ENCODE measurements around the gene MRAS. TPM values are rescaled to one million over a fixed set of nuclear protein-coding genes. Genes with fewer than 3 reads are reported as not detected.

Gene MRAS
- total and polyA plus RNA-seq, 2 of the 8 experiments (the other 6 are each of a cell fraction or from before 2014, with no cell fraction given) = 10.6 to 16.2 TPM

DNA sequence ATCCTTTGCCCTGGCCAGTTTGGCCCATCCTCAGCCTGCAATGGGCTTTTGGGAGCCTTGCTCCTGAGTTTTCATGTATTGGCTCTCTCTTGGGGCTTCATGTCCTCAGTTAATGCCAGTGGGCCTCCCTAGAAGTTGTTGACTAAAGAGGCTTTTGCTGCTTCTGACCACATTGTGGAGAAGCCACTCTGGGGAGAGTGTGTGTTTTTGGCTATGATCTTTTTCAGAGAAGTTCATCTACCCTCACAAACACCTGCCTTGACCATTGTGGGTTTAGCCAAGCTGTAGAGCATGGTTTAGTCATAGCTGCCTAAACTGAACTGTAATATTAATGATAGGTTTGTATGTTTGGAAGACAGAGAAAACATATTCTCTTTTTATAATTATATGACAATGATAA, 6.0 kb downstream of the MRAS start:
- Histone ChIP-seq H3K23me2 (ENCODE audit: low read depth, low read length) (no peaks in the 10 kb centered on the region), H2BK20ac (ENCODE audit: low read length) (no peak overlapping the region), H3K9ac (replicated peaks in 1 of 4; ENCODE audit: extremely low read depth in 1 of 4, low read depth in 3 of 4, low read length in 3 of 4) (no peak overlapping the region), H4K8ac (ENCODE audit: extremely low read depth, insufficient read depth, low read length) (no peak overlapping the region), H2AK5ac (ENCODE audit: low read depth, low read length) (no peak overlapping the region), H2BK120ac (replicated peaks; ENCODE audit: low read depth, low read length) (no peak overlapping the region), H3K18ac (ENCODE audit: extremely low read depth, low read length) (no peak overlapping the region), H3K4ac (replicated peaks; ENCODE audit: insufficient read length, low read depth, low read length) (no peak overlapping the region), H3K4me1 (replicated peaks in 1 of 4; ENCODE audit: control insufficient read depth in 3 of 4, insufficient read depth in 4 of 4, low read length in 3 of 4) (peaks cover 0 to 7% (median 4%) of the 10 kb centered on the region in 4 experiments; a peak in 4 of 7 replicates), H3K4me2 (ENCODE audit: insufficient read depth in 1 of 2, low read depth in 2 of 2, low read length in 2 of 2) (no peak overlapping the region), H2AFZ (ENCODE audit: low read length) (no peak overlapping the region), H3K56ac (replicated peaks; ENCODE audit: insufficient read length, low read depth, low read length) (no peak overlapping the region), H2BK15ac (ENCODE audit: low read length) (no peak overlapping the region), H3K36me3 (ENCODE audit: control insufficient read depth in 2 of 4, insufficient read depth in 4 of 4, low read length in 3 of 4) (0 out of 8 replicates have a peak, but pooled peaks cover 0 to 3% (median 0%) of the 10 kb centered on the region in 4 experiments), H3K4me3 (ENCODE audit: extremely low read depth in 1 of 4, insufficient read depth in 2 of 4, low read depth in 3 of 4, low read length in 4 of 4) (no peak overlapping the region), H3K27me3 (replicated peaks in 1 of 4; ENCODE audit: control insufficient read depth in 3 of 4, extremely low read depth in 1 of 4, insufficient read depth in 3 of 4, low read length in 3 of 4) (peaks cover 0 to 2% (median under 1%) of the 10 kb centered on the region in 4 experiments; a peak in 2 of 7 replicates), H2BK5ac (ENCODE audit: low read depth, low read length) (no peak overlapping the region), H4K5ac (ENCODE audit: insufficient read length, low read depth, low read length) (no peak overlapping the region), H3K9me3 (ENCODE audit: insufficient read depth in 2 of 2, low read depth in 1 of 2, low read length in 1 of 2) (no peaks in the 10 kb centered on the region), H3K14ac (ENCODE audit: insufficient read length) (no peak overlapping the region), H3K23ac (ENCODE audit: insufficient read length) (no peak overlapping the region), H2BK12ac (ENCODE audit: low read depth, low read length) (no peak overlapping the region), H4K20me1 (replicated peaks in 1 of 2; ENCODE audit: control insufficient read depth in 1 of 2, insufficient read depth in 2 of 2, low read length in 2 of 2) (peaks cover 0 to 2% of the 10 kb centered on the region in 2 experiments), H4K91ac (replicated peaks; ENCODE audit: insufficient read length, low read length) (no peak overlapping the region), H3K79me1 (ENCODE audit: low read depth, low read length) (no peaks in the 10 kb centered on the region; the same call in 1 of the 2 replicates), H3K27ac (ENCODE audit: low read depth, low read length) (no peak overlapping the region), H3K79me2 (ENCODE audit: control insufficient read depth in 1 of 2, insufficient read depth in 2 of 2, low read length in 2 of 2) (no peaks in the 10 kb centered on the region)
- TF ChIP-seq CHD1 (IDR thresholded peaks at IDR 0.05; ENCODE audit: low read depth, low read length) (no peak), NRF1 (IDR thresholded peaks at IDR 0.05; ENCODE audit: low read depth, low read length) (no peak), SP1 (IDR thresholded peaks at IDR 0.05; ENCODE audit: low read depth, low read length) (no peak), TCF12 (IDR thresholded peaks at IDR 0.05; ENCODE audit: low read depth, low read length) (no peak), CEBPB (IDR thresholded peaks at IDR 0.05; ENCODE audit: low read depth, low read length) (no peak), FOSL1 (IDR thresholded peaks at IDR 0.05; ENCODE audit: insufficient read depth, low read depth, low read length) (no peak)
- CTCF ChIA-PET (ENCODE audit: partially characterized antibody) = interaction anchor here (1.6 kb wide), 1 partner anchor 22 kb away, joined by 5 read pairs; no protein-coding TSS in a partner anchor
- DNase-seq (ENCODE audit: low read depth in 1 of 2, low spot score in 2 of 2) (no peak), FAIRE-seq (no peak)
- POLR2A ChIA-PET (ENCODE audit: partially characterized antibody) = no interaction called here
